DOHH2 (cell line): ENCODE data around the gene FSTL4.

Experiments used
- H3F3A ChIP-seq: fragments of 200-600 bp; sonication (generic), shearing (Covaris generic); 2 replicates; pipeline ENCODE4 v1.6.0; 2016; ENCODE audit warnings: antibody characterized with exemption, mild to moderate bottlenecking; ENCODE audit not compliant: control insufficient read depth, insufficient read depth
- H3K27ac ChIP-seq: fragments of 200-600 bp; sonication (generic); 2 replicates; pipeline ENCODE4 v1.5.1; 2014; ENCODE audit warnings: low read depth, mild to moderate bottlenecking, low read length, moderate library complexity
- H3K27me3 ChIP-seq: fragments of 200-600 bp; sonication (generic); 2 replicates; pipeline ENCODE4 v1.6.1; 2014; ENCODE audit warnings: mild to moderate bottlenecking, low read length, mixed read lengths; ENCODE audit not compliant: control insufficient read depth
- H3K36me3 ChIP-seq: fragments of 200-600 bp; sonication (generic); 2 replicates; pipeline ENCODE4 v1.6.1; 2014; ENCODE audit warnings: mild to moderate bottlenecking, low read length, moderate library complexity, mixed read lengths; ENCODE audit not compliant: control insufficient read depth
- H3K4me1 ChIP-seq: fragments of 200-600 bp; sonication (generic); 2 replicates; pipeline ENCODE4 v1.6.1; 2014; ENCODE audit warnings: mild to moderate bottlenecking, low read length, mixed read lengths; ENCODE audit not compliant: control insufficient read depth
- H3K4me2 ChIP-seq: fragments of 200-600 bp; sonication (generic); 2 replicates; pipeline ENCODE4 v1.6.0; 2014; ENCODE audit warnings: mild to moderate bottlenecking, low read length, moderate library complexity
- H3K4me3 ChIP-seq: fragments of 200-600 bp; sonication (generic); 2 replicates; pipeline ENCODE4 v1.5.1; 2014; ENCODE audit warnings: mild to moderate bottlenecking, low read length, mixed read lengths
- H3K79me2 ChIP-seq: fragments of 200-600 bp; sonication (generic); 2 replicates; pipeline ENCODE4 v1.6.1; 2014; ENCODE audit warnings: mild to moderate bottlenecking, low read length, mixed read lengths; ENCODE audit not compliant: control insufficient read depth
- H3K9me2 ChIP-seq: fragments of 200-600 bp; sonication (generic); replicated peaks from 2 replicates; pipeline ENCODE4 v1.6.1; 2014; ENCODE audit warnings: mild to moderate bottlenecking, low read length, mixed read lengths; ENCODE audit not compliant: control insufficient read depth
- H3K9me3 ChIP-seq: fragments of 200-600 bp; sonication (generic); 2 replicates; pipeline ENCODE4 v1.6.1; 2014; ENCODE audit warnings: antibody characterized with exemption, low read length, mixed read lengths; ENCODE audit not compliant: control insufficient read depth, insufficient read depth
- H4K20me1 ChIP-seq: fragments of 200-600 bp; sonication (generic); 2 replicates; pipeline ENCODE4 v1.6.0; 2014; ENCODE audit warnings: low read depth, mild to moderate bottlenecking, antibody characterized with exemption, low read length, moderate library complexity; ENCODE audit not compliant: control insufficient read depth, insufficient read depth
- CTCF ChIP-seq: fragments of 200-600 bp; sonication (generic); IDR thresholded peaks from one replicate; pipeline ENCODE4 v1.5.1; 2014; ENCODE audit warnings: antibody characterized with exemption, mild to moderate bottlenecking, low read depth, low read length; ENCODE audit not compliant: poor library complexity, severe bottlenecking
- EZH2phosphoT487 ChIP-seq: fragments of 200-600 bp; sonication (generic); IDR thresholded peaks from 2 replicates; pipeline ENCODE4 v1.6.1; 2017; ENCODE audit warnings: borderline replicate concordance, mild to moderate bottlenecking, antibody characterized with exemption, low read length, moderate library complexity, mixed read lengths

The FSTL4 gene

GRCh38 chr5:133294380-133294779 lies 318.0 kb downstream of the FSTL4 start:
- no peaks in the 10 kb centered on the region for H3K9me3 ChIP-seq
- H3K27ac ChIP-seq = no peak overlapping the region
- H3K79me2 ChIP-seq = no peaks in the 10 kb centered on the region
- H3K4me1 ChIP-seq = no peaks in the 10 kb centered on the region
- no peaks in the 10 kb centered on the region for H3K36me3 ChIP-seq
- H3K9me2 ChIP-seq = no peaks in the 10 kb centered on the region
- no peak overlapping the region for H3K4me3 ChIP-seq
- no peaks in the 10 kb centered on the region for H4K20me1 ChIP-seq
- no peaks in the 10 kb centered on the region for H3F3A ChIP-seq
- no peak overlapping the region for H3K4me2 ChIP-seq
- TF ChIP-seq CTCF (no peak), EZH2phosphoT487 (no peak)
- no peaks in the 10 kb centered on the region; the same call in 1 of the 2 replicates for H3K27me3 ChIP-seq

GRCh38 chr5:133293960-133294359 lies 318.4 kb downstream of the FSTL4 start:
- Histone ChIP-seq H3K27ac (no peak overlapping the region), H3K79me2 (no peaks in the 10 kb centered on the region), H3K9me2 (no peaks in the 10 kb centered on the region), H3K4me3 (no peak overlapping the region), H4K20me1 (no peaks in the 10 kb centered on the region), H3K4me2 (no peak overlapping the region), H3K27me3 (no peaks in the 10 kb centered on the region; the same call in 1 of the 2 replicates), H3K36me3 (no peaks in the 10 kb centered on the region), H3K4me1 (no peaks in the 10 kb centered on the region), H3K9me3 (no peaks in the 10 kb centered on the region), H3F3A (no peaks in the 10 kb centered on the region)
- no peak for TF ChIP-seq CTCF
- no peak for TF ChIP-seq EZH2phosphoT487

GRCh38 chr5:133292300-133292699 lies 320.0 kb downstream of the FSTL4 start:
- no peaks in the 10 kb centered on the region for H3K9me3 ChIP-seq
- H3K79me2 ChIP-seq = no peaks in the 10 kb centered on the region
- H3K36me3 ChIP-seq = no peaks in the 10 kb centered on the region
- H3K4me2 ChIP-seq = no peak overlapping the region
- no peaks in the 10 kb centered on the region for H3F3A ChIP-seq
- no peaks in the 10 kb centered on the region for H4K20me1 ChIP-seq
- no peak for TF ChIP-seq CTCF
- no peak for TF ChIP-seq EZH2phosphoT487
- H3K4me3 ChIP-seq = no peak overlapping the region
- no peaks in the 10 kb centered on the region; the same call in 1 of the 2 replicates for H3K27me3 ChIP-seq
- no peak overlapping the region for H3K27ac ChIP-seq
- no peaks in the 10 kb centered on the region for H3K9me2 ChIP-seq
- no peaks in the 10 kb centered on the region for H3K4me1 ChIP-seq

GRCh38 chr5:133291524-133291923 lies 320.8 kb downstream of the FSTL4 start:
- Histone ChIP-seq H3F3A (no peaks in the 10 kb centered on the region), H3K27ac (no peak overlapping the region), H3K79me2 (no peaks in the 10 kb centered on the region), H3K27me3 (no peaks in the 10 kb centered on the region), H4K20me1 (no peaks in the 10 kb centered on the region), H3K9me3 (no peaks in the 10 kb centered on the region), H3K36me3 (no peaks in the 10 kb centered on the region), H3K9me2 (no peaks in the 10 kb centered on the region), H3K4me1 (no peaks in the 10 kb centered on the region), H3K4me2 (no peak overlapping the region), H3K4me3 (no peak overlapping the region)
- TF ChIP-seq EZH2phosphoT487 (no peak), CTCF (no peak)
